GM19240 (cell line): ENCODE data around the gene SLC13A3.

Experiments
- DNase-seq: peaks from one replicate; pipeline ENCODE4 v3.0.0; 2011; ENCODE audit warnings: low spot score; ENCODE audit not compliant: insufficient read length

The SLC13A3 gene

GRCh38 chr20:46637020-46637419, 14.2 kb downstream of the SLC13A3 start:
- no peak for DNase-seq

- no peak for DNase-seq
Observed at GRCh38 chr20:46636514-46636913, 14.7 kb downstream of the SLC13A3 start.

DNA sequence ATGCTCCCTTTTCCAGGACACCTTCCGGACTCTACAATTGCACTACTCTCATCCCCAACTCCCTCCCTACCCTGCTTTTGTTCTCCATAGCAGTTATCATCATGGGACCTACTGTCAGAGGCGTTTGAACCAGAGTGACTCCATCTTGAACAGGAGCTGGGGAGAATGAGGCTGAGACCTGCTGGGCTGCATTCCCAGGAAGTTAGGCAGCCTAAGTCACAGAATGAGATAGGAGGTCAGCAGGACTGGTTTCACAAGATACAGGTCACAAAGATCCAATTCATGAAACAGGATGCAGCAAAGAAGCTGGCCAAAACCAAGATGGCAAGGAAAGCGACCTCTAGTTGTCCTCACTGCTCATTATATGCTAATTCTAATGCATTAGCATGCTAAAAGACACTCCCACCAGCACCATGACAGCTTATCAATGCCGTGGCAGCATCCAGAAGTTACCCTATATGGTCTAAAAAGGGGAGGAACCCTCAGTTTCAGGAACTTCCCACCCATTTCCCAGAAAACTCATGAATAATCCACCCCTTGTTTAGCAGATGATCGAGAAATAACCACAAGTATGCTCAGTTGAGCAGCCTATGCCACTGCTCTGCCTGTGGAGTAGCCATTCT, 15.6 kb downstream of the SLC13A3 start:
- DNase-seq = no peak

DNA sequence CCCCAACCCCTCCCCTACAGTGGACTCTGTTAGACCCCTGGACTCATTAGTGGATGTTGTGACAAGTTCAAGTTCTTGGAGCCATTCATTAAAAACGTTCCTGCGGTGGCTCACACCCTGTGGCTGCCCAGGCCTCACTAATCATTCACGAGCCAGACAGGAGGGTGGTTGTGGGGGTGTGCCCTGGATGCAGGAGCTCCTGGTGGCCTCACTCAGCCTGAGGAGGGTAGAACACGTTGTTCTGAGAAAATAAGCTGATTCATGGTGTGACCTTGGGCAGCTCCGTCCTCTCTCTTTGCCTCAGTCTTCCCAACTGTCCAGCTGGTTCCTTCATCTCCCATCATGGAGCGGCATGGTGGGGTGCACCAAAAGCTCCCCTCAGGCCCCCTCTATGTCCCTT, 16.7 kb downstream of the SLC13A3 start:
- DNase-seq = no peak

- DNase-seq = no peak
Observed at GRCh38 chr20:46631874-46632446, 19.3 kb downstream of the SLC13A3 start.

- no peak for DNase-seq
Observed at GRCh38 chr20:46631212-46631869, 19.9 kb downstream of the SLC13A3 start.

DNA sequence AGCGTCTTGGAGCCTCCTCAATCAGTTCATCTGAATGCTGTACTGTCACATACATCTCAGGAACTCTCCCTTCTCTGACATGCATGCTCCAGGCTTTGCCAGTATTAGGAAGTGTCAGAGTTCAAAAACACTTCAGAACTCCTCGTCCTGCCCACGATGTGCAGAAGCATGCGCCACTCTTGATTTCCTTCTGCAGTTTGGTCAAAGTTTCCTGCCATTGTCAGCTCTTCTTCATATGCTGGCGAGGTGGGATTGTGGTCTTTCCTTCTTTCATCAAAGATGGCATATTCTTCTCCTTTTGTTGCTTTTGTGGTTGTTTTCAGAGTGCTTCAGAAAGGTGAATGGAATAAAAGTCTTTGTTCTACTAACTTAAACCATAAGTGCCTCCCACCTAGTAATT, 21.0 kb downstream of the SLC13A3 start:
- DNase-seq = no peak

DNA sequence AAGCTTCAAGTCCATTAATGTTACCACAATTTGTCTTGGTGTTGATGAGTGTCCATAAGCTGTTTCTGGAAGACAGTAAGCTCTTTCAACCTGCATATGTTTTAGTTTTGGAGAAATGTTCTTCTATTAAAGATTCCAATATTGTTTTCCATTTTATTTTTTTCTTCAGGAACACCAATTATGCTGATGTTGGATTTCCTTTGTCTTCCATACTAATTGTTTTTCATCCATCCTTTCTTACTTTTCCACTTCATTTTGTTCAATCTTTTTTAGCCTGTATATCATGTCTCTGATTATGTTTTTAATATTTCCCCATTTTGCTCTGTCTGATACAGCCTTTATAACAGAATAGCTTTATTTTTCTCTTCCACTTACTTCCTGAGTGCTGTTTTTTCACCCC, 21.9 kb downstream of the SLC13A3 start:
- DNase-seq = no peak

- DNase-seq = no peak
Observed at GRCh38 chr20:46627234-46627633, 24.0 kb downstream of the SLC13A3 start.

DNA sequence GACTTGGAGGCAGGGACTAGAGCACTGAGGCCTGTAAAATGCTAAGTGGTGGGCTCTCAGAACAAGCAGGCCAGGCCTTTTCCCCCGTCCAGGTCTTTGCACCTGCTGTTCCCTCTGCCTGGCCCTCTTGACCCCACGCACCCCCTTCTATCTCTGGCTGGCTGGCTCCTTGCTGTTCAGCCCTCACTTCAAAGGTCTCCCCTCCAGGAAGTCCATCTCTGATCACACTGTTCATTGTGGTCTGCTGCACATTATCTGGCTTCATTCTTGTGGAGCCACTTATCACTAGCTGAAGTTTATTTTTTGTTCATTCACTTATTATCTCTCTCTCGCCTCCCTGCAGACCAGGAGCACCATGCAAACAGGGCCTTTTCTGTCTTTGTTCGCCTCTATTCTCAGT, 24.5 kb downstream of the SLC13A3 start:
- no peak for DNase-seq

DNA sequence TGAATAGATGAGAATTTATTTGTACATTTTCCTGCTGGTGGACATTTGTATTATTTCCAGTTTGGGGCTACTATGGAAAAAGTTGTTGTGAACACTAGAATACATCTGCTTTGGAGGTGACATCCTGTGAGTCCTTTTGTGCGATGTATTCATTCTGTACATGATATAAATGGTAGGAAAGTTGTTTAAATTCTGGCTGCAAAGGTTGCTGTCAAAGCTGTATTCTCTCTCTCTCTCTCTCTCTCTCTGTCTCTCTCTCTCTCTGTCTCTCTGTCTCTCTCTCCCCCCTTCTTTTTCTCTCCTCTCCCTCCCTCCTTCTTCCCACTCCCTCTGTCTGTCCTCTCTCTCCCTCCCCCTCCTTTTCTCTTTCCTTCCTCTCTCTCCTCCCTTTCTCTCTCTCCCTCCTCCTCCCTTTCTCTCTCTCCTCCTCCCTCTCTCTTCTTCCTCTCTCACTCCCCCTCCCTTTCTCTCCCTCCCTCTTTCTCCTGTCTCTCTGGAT, 25.3 kb downstream of the SLC13A3 start:
- no peak for DNase-seq

DNA sequence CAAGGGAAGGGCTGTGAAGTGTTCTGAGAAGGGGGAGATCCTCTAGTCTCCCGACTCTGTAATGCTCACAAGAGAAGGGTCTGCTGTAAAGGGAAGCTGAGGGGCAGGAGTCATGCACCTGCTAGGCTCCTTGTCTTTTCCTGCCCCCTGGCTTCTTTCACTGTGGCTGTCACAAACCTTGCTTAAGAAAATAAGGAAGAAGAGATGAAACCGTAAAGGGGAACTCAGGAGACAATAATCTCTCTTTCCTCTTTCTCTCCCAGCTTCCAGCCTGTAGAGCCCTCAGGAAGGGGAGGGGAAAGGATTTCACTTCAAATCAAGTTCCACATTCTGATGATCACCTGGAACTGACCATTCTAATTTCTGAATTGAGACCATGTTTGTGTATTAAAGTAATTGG, 26.3 kb downstream of the SLC13A3 start:
- no peak for DNase-seq

DNA sequence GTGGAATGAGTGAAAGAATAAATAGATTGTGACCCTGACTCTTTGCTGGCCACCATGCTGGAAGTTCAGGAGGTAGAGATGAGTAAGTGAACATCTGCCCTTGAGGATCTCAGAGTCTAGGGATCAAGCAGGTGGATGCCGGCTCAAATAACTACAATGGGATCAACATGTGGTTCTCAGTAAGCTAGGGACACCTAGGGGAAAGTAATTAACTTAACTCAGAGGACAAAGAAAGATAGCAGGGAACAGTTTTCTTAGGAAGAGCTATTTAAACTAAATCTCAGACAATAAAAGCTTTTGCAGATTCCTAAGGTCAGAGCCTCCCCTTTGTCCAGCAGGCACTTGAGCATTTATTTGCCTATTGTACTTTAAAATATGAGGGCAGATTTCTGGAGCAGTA, 29.1 kb downstream of the SLC13A3 start:
- DNase-seq = no peak

- DNase-seq = no peak
Observed at GRCh38 chr20:46621492-46621891, 29.8 kb downstream of the SLC13A3 start.

GRCh38 chr20:46619445-46619844, 31.8 kb downstream of the SLC13A3 start:
- no peak for DNase-seq

DNA sequence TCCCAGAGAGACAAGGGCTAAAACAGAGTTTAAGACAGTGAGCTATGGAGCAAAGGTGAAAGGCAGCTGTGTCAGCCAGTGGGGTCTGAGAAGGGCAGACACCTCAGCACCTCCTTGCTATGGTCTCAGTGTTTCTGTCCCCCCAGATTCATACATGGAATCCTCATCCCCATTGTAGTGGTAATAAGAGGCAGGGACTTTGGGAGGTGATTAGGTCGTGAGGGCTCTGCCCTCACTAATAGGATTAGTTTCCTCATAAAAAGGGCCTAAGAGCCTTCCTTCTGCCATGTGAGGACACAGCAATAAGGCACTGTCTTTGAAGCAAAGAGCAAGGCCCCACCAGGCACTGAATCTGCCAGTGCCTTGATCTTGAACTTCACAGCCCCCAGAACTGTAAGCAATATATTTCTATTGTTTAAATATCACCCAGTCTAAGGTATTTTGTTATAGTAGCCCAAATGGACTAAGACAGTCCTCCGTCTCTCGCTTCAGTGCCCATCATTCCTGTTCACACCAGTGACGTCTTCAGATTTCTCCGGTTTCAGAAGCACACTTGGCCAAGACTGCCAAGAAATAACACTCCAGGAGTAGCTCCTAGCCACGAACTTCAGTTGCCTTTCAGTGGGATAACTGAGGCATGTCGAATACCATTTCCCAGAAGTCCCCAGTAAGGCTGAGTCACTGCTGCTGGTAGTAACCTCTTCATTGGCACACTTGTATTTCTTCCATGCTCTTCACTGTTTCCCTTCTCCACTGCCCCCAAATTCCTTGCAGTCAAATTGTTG, 32.8 kb downstream of the SLC13A3 start:
- DNase-seq = no peak

DNA sequence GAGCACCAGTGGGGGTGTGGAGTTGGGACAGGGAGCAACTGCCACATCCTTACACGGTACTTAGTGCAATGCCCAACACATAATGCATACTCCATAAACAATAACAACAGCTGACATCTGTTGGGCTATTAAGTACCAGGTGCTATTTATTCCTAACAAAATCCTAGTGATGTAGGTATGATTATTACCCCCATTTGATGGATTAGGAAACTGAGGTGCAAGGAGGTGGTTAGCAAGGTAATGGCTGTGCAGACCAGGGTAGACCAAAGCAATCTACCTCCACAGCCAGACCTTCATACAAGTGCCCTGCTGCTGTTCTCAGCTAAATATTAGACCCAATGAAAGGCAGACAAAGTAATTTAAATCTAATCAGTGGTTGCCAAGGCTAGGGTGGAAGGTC, 36.8 kb downstream of the SLC13A3 start:
- DNase-seq = no peak

DNA sequence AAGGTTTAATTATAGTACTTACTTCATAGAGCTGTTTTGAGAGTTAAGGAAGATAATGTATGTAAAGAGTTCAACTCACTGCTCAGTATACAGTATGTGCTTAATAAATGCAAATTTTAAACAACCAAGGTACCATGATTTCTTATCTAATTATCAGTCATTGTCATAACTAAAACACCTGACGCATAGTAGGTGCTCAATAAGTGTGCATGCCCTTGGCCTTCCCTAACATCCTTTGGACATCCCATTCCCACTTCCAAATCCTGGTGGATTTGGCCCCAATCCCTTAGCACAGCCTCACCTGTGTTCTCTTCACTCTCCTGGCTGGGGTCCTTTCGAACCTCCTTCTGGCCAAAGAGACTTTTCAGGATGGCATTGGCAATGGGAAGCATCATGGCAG, 41.1 kb downstream of the SLC13A3 start:
- DNase-seq = no peak

- DNase-seq = no peak
Observed at GRCh38 chr20:46609043-46609442, 42.2 kb downstream of the SLC13A3 start.

GRCh38 chr20:46607849-46608497, 43.3 kb downstream of the SLC13A3 start:
- no peak for DNase-seq

- no peak for DNase-seq
Observed at GRCh38 chr20:46607191-46607848, 43.9 kb downstream of the SLC13A3 start.
